ENCODE results near the gene RPUSD1. TPM values are rescaled to one million over a fixed set of nuclear protein-coding genes. Genes with fewer than 3 reads are reported as not detected.

The RPUSD1 gene
- total RNA-seq, 1 experiment from 2014 or later: 45.1 TPM

DNA sequence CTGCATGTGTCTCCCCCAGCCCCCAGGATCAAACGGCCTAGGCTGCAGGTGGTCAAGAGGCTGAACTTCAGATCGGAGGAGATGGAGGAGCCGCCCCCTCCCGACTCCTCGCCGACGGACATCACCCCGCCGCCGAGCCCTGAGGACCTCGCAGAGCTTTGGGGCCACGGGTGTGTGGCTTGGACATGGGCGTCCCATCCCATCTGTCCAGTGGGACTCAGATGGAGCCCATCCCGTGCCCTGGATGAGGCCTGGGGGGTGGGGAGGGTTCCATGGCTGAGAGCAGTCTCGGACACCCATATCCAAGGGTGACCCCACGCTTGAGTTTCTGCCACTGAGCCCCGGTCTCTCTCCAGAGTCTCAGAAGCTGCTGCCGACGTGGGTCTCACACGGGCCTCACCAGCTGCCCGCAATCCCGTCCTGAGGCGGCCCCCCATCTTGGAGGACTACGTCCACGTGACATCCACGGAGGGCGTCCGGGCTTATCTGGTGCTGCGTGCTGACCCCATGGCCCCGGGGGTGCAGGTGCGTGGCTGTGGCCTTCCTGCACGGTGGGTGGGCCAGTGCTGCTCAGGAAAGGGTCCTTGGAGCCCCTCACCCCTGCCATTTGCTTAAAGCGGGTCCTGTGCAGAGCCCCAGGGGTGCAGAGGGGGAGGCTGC, 1.1 kb upstream of the RPUSD1 start:
- Mint-ChIP-seq H3K36me3 (peaks cover 11% of the 10 kb centered on the region), H3K27ac (no peak overlapping the region), H3K27me3 (ENCODE audit: low read depth) (no peaks in the 10 kb centered on the region), H3K4me3 (peak overlapping the region; percentile 73), H3K4me1 (no peaks in the 10 kb centered on the region), H3K9me3 (no peaks in the 10 kb centered on the region)
- ATAC-seq (no peak), DNase-seq (ENCODE audit: low spot score) (no peak)
- POLR2A ChIA-PET: interaction anchor here (0.9 to 2.7 kb wide), 3 partner anchors 12 to 60 kb away, joined by 3 to 12 read pairs (median 3); partner anchors contain the start of gene GNG13
- CTCF ChIA-PET: interaction anchor here (1.3 to 3.0 kb wide), 8 partner anchors 11 to 268 kb away, joined by 4 to 22 read pairs (median 10); partner anchors contain the start of genes ANTKMT, CIAO3, GNG13 and METRN
- TF ChIP-seq MYBL2 (CRISPR knock-in tag; IDR thresholded peaks at IDR 0.05) (no peak), NFATC4 (CRISPR knock-in tag; IDR thresholded peaks at IDR 0.05) (no peak), MXD4 (CRISPR knock-in tag; IDR thresholded peaks at IDR 0.05; ENCODE audit: borderline replicate concordance) (no peak), ELF4 (CRISPR knock-in tag; IDR thresholded peaks at IDR 0.05; ENCODE audit: low read depth) (no peak), GRHL2 (CRISPR knock-in tag; IDR thresholded peaks at IDR 0.05; ENCODE audit: insufficient replicate concordance, severe bottlenecking) (no peak), KAT7 (CRISPR knock-in tag; IDR thresholded peaks at IDR 0.05; ENCODE audit: borderline replicate concordance) (no peak), EMX1 (CRISPR knock-in tag; IDR thresholded peaks at IDR 0.05) (no peak), SOX15 (CRISPR knock-in tag; IDR thresholded peaks at IDR 0.05) (no peak), SMAD3 (CRISPR knock-in tag; IDR thresholded peaks at IDR 0.05; ENCODE audit: borderline replicate concordance) (no peak), RELA (CRISPR knock-in tag; IDR thresholded peaks at IDR 0.05; ENCODE audit: borderline replicate concordance) (no peak), ZNF423 (CRISPR knock-in tag; IDR thresholded peaks at IDR 0.05) (no peak)
- TF ChIP-seq, protein P1, sequence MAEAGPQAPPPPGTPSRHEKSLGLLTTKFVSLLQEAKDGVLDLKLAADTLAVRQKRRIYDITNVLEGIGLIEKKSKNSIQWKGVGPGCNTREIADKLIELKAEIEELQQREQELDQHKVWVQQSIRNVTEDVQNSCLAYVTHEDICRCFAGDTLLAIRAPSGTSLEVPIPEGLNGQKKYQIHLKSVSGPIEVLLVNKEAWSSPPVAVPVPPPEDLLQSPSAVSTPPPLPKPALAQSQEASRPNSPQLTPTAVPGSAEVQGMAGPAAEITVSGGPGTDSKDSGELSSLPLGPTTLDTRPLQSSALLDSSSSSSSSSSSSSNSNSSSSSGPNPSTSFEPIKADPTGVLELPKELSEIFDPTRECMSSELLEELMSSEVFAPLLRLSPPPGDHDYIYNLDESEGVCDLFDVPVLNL (CRISPR knock-in tag; IDR thresholded peaks at IDR 0.05; ENCODE audit: borderline replicate concordance, low read depth): no peak; the same call in 1 of the 2 replicates
- TF ChIP-seq, protein P2, sequence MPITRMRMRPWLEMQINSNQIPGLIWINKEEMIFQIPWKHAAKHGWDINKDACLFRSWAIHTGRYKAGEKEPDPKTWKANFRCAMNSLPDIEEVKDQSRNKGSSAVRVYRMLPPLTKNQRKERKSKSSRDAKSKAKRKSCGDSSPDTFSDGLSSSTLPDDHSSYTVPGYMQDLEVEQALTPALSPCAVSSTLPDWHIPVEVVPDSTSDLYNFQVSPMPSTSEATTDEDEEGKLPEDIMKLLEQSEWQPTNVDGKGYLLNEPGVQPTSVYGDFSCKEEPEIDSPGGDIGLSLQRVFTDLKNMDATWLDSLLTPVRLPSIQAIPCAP (CRISPR knock-in tag; IDR thresholded peaks at IDR 0.05): no peak
- TF ChIP-seq, protein P3, sequence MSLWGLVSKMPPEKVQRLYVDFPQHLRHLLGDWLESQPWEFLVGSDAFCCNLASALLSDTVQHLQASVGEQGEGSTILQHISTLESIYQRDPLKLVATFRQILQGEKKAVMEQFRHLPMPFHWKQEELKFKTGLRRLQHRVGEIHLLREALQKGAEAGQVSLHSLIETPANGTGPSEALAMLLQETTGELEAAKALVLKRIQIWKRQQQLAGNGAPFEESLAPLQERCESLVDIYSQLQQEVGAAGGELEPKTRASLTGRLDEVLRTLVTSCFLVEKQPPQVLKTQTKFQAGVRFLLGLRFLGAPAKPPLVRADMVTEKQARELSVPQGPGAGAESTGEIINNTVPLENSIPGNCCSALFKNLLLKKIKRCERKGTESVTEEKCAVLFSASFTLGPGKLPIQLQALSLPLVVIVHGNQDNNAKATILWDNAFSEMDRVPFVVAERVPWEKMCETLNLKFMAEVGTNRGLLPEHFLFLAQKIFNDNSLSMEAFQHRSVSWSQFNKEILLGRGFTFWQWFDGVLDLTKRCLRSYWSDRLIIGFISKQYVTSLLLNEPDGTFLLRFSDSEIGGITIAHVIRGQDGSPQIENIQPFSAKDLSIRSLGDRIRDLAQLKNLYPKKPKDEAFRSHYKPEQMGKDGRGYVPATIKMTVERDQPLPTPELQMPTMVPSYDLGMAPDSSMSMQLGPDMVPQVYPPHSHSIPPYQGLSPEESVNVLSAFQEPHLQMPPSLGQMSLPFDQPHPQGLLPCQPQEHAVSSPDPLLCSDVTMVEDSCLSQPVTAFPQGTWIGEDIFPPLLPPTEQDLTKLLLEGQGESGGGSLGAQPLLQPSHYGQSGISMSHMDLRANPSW (CRISPR knock-in tag; conservative IDR thresholded peaks at IDR 0.05; ENCODE audit: low read depth): no peak
- TF ChIP-seq, protein P4, sequence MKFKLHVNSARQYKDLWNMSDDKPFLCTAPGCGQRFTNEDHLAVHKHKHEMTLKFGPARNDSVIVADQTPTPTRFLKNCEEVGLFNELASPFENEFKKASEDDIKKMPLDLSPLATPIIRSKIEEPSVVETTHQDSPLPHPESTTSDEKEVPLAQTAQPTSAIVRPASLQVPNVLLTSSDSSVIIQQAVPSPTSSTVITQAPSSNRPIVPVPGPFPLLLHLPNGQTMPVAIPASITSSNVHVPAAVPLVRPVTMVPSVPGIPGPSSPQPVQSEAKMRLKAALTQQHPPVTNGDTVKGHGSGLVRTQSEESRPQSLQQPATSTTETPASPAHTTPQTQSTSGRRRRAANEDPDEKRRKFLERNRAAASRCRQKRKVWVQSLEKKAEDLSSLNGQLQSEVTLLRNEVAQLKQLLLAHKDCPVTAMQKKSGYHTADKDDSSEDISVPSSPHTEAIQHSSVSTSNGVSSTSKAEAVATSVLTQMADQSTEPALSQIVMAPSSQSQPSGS (CRISPR knock-in tag; IDR thresholded peaks at IDR 0.05; ENCODE audit: borderline replicate concordance, low read depth): no peak

DNA sequence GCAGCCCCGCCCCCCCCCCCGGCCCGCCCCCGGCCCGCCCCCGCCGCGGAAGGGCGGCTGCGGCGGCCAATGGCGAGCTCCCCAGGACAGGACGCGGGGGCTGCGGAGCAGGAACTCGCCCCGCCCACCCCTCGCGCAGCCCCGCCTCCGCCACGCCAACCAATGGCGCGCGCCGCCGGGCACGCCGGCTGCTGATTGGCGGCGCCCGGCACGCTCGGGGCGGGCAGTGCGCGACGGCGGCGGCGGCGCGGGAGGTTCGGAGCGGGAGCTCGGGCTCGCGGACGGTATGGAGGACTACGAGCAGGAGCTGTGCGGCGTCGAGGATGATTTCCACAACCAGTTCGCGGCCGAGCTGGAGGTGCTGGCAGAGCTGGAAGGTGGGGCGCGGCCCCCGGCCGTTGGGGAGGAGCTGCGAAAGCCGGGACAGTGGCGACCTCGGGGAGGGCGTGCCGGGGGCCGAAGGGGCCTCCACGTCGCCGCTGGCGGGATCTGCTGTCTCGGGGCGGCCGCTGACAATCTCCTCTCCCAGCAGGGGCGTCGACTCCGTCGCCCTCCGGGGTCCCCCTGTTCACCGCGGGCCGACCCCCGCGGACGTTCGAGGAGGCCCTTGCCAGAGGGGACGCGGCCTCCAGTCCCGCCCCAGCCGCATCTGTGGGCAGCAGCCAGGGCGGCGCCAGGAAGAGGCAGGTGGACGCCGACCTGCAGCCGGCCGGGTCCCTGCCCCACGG, 382 bp upstream of the RPUSD1 start, which contains the start of gene CHTF18:
CHTF18 (plus strand) TSS at position 222 of the 728 bp plus-strand sequence; CDS start at position 287, 65 bp downstream.
- ATAC-seq (peak; percentile 84), DNase-seq (ENCODE audit: low spot score) (peak; percentile 92)
- peaks cover 11% of the 10 kb centered on the region for H3K36me3 Mint-ChIP-seq
- H3K27ac Mint-ChIP-seq: no peak within 1 kb of the TSS; the same call in 1 of the 2 replicates
- H3K4me3 Mint-ChIP-seq: peak within 1 kb of the TSS; percentile 83
- no peaks in the 10 kb centered on the region for H3K9me3 Mint-ChIP-seq
- no peaks in the 10 kb centered on the region for H3K4me1 Mint-ChIP-seq
- ChIA-PET POLR2A (interaction anchor here (0.7 to 2.7 kb wide), 8 partner anchors 8 to 93 kb away, joined by 3 to 12 read pairs (median 3); partner anchors contain the start of genes ANTKMT and GNG13), CTCF (interaction anchor here (0.9 to 3.0 kb wide), 22 partner anchors 12 to 314 kb away, joined by 3 to 22 read pairs (median 6); partner anchors contain the start of genes ANTKMT, CCDC78, CIAO3 and GNG13)
- no peaks in the 10 kb centered on the region for H3K27me3 Mint-ChIP-seq (ENCODE audit: low read depth)
- TF ChIP-seq ETV6 (CRISPR knock-in tag; IDR thresholded peaks at IDR 0.05) (no peak), NR3C1 (CRISPR knock-in tag; conservative IDR thresholded peaks at IDR 0.05; ENCODE audit: low read depth) (0 out of 2 replicates have a peak, but pooled peaks have one; percentile 24), NFATC4 (CRISPR knock-in tag; IDR thresholded peaks at IDR 0.05) (no peak), NFYB (CRISPR knock-in tag; conservative IDR thresholded peaks at IDR 0.05; ENCODE audit: low read depth) (peak; percentile 80), NR2C2 (CRISPR knock-in tag; IDR thresholded peaks at IDR 0.05) (no peak), HMGA2 (CRISPR knock-in tag; IDR thresholded peaks at IDR 0.05) (no peak)
- TF ChIP-seq, protein P5, sequence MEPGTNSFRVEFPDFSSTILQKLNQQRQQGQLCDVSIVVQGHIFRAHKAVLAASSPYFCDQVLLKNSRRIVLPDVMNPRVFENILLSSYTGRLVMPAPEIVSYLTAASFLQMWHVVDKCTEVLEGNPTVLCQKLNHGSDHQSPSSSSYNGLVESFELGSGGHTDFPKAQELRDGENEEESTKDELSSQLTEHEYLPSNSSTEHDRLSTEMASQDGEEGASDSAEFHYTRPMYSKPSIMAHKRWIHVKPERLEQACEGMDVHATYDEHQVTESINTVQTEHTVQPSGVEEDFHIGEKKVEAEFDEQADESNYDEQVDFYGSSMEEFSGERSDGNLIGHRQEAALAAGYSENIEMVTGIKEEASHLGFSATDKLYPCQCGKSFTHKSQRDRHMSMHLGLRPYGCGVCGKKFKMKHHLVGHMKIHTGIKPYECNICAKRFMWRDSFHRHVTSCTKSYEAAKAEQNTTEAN (CRISPR knock-in tag; IDR thresholded peaks at IDR 0.05): no peak
- TF ChIP-seq, protein P6, sequence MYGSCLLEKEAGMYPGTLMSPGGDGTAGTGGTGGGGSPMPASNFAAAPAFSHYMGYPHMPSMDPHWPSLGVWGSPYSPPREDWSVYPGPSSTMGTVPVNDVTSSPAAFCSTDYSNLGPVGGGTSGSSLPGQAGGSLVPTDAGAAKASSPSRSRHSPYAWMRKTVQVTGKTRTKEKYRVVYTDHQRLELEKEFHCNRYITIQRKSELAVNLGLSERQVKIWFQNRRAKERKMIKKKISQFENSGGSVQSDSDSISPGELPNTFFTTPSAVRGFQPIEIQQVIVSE (CRISPR knock-in tag; IDR thresholded peaks at IDR 0.05; ENCODE audit: borderline replicate concordance): no peak
- TF ChIP-seq, protein P7, sequence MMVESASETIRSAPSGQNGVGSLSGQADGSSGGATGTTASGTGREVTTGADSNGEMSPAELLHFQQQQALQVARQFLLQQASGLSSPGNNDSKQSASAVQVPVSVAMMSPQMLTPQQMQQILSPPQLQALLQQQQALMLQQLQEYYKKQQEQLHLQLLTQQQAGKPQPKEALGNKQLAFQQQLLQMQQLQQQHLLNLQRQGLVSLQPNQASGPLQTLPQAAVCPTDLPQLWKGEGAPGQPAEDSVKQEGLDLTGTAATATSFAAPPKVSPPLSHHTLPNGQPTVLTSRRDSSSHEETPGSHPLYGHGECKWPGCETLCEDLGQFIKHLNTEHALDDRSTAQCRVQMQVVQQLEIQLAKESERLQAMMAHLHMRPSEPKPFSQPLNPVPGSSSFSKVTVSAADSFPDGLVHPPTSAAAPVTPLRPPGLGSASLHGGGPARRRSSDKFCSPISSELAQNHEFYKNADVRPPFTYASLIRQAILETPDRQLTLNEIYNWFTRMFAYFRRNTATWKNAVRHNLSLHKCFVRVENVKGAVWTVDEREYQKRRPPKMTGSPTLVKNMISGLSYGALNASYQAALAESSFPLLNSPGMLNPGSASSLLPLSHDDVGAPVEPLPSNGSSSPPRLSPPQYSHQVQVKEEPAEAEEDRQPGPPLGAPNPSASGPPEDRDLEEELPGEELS (CRISPR knock-in tag; IDR thresholded peaks at IDR 0.05): no peak
